Osteoblast (primary cell): ENCODE data around the gene ACTR2. TPM values are rescaled to one million over a fixed set of nuclear protein-coding genes. Genes with fewer than 3 reads are reported as not detected.
"Not testable (repeated sequence)": the region's sequence is repeated elsewhere in the genome, so short reads cannot be mapped to it uniquely, and the experiment has no call there.

Experiments
- DNase-seq: peaks from one replicate; pipeline ENCODE4 v3.0.0; 2011; ENCODE audit warnings: low spot score, mixed read lengths; ENCODE audit not compliant: insufficient read length; ENCODE audit errors: missing footprints
- H2AFZ ChIP-seq: 2 replicates; pipeline ENCODE4 v1.6.0; 2011; ENCODE audit warnings: mild to moderate bottlenecking, low read length
- H3K27ac ChIP-seq: 2 replicates; pipeline ENCODE4 v1.5.1; 2011; ENCODE audit warnings: mild to moderate bottlenecking, low read depth, low read length, moderate library complexity
- H3K27me3 ChIP-seq: 2 replicates; pipeline ENCODE4 v1.6.0; 2012; ENCODE audit warnings: mild to moderate bottlenecking, control low read depth, inconsistent platforms, low read length, moderate library complexity; ENCODE audit not compliant: insufficient read depth
- H3K36me3 ChIP-seq: 2 replicates; pipeline ENCODE4 v1.5.1; 2011; ENCODE audit warnings: mild to moderate bottlenecking, low read length, control low read depth, moderate library complexity; ENCODE audit not compliant: insufficient read depth
- H3K4me1 ChIP-seq: 2 replicates; pipeline ENCODE4 v1.5.1; 2011; ENCODE audit warnings: mild to moderate bottlenecking, low read length, control low read depth, moderate library complexity; ENCODE audit not compliant: insufficient read depth
- H3K4me2 ChIP-seq: 2 replicates; pipeline ENCODE4 v1.6.0; 2011; ENCODE audit warnings: mild to moderate bottlenecking, low read length; ENCODE audit not compliant: insufficient read depth
- H3K4me3 ChIP-seq: fragments of 200-600 bp; sonication (generic); 3 replicates; pipeline ENCODE4 v1.5.1; 2012; ENCODE audit warnings: mild to moderate bottlenecking, low read length, inconsistent platforms; ENCODE audit not compliant: insufficient read depth
- H3K79me2 ChIP-seq: 2 replicates; pipeline ENCODE4 v1.6.0; 2012; ENCODE audit warnings: mild to moderate bottlenecking, low read length, control low read depth, inconsistent platforms; ENCODE audit not compliant: insufficient read depth
- H3K9me3 ChIP-seq: 2 replicates; pipeline ENCODE4 v1.5.1; 2011; ENCODE audit warnings: low read depth, low read length, control low read depth
- H4K20me1 ChIP-seq: 2 replicates; pipeline ENCODE4 v1.6.0; 2012; ENCODE audit warnings: mild to moderate bottlenecking, low read length, control low read depth; ENCODE audit not compliant: insufficient read depth
- CTCF ChIP-seq: IDR thresholded peaks from 2 replicates; pipeline ENCODE4 v1.5.1; 2011; ENCODE audit warnings: mild to moderate bottlenecking, low read depth, low read length, moderate library complexity; ENCODE audit errors: extremely low read depth
- total RNA-seq: library from RNA; depleted of rRNA; stranded (reverse); fragments of >200 nt; gene quantifications from 2 replicates; pipeline ENCODE4 v1.2.3, GENCODE V29; 2012

Gene ACTR2
- total RNA-seq, 1 donor: 110 TPM

DNA sequence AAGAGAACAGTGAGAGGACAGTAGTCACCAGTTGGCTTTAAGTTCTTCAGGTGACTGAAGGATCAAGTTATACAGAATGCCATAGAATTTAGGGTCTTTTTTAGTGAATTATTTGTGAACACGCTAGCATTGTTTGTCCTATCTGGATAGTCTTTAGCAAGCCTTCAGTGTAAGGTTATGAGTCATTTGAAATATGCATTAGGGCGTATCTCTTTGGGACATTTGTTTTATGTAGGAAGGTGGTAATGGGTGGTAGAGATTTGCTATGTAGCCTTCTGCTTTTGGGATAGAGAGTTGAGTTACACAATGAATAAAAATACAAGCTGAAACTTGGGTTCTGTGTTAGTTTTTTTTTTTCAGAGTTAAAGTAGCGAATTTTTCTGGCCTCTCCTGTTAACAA is 13.0 kb downstream of the ACTR2 start:
- no peak for TF ChIP-seq CTCF
- Histone ChIP-seq H3K4me3 (no peak overlapping the region), H3K27ac (no peak overlapping the region), H3K36me3 (peaks cover 44% of the 10 kb centered on the region), H3K79me2 (peaks cover 100% of the 10 kb centered on the region), H4K20me1 (peaks cover 59% of the 10 kb centered on the region), H3K4me2 (no peak overlapping the region), H3K9me3 (no peaks in the 10 kb centered on the region), H3K4me1 (no peaks in the 10 kb centered on the region), H3K27me3 (no peaks in the 10 kb centered on the region), H2AFZ (no peak overlapping the region)
- no peak for DNase-seq

DNA sequence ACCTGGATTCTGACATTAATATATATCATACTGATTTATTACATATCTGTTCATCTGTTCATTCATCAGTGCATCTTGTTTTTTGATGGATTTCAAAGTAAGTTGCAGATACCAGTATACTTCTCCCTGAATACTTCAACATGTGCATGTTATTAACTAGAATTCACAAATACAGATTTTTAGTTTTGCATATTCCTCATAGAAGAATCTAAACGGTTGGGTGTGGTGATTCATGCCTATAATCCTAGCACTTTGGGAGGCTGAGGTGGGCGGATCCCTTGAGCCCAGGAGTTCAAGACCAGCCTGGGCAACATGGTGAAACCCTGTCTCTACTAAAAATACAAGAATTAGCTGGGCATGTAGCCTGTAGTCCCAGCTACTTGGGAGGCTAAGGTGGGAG is 16.8 kb downstream of the ACTR2 start:
- DNase-seq: not testable (repeated sequence)

GRCh38 chr2:65252640-65253039 is 25.0 kb downstream of the ACTR2 start:
- no peak for DNase-seq
- Histone ChIP-seq H3K27me3 (no peaks in the 10 kb centered on the region), H3K9me3 (no peaks in the 10 kb centered on the region), H3K4me3 (no peak overlapping the region), H3K4me2 (no peak overlapping the region), H4K20me1 (peaks cover 29% of the 10 kb centered on the region), H3K4me1 (no peaks in the 10 kb centered on the region), H3K79me2 (peaks cover 70% of the 10 kb centered on the region), H3K27ac (no peak overlapping the region), H2AFZ (no peak overlapping the region), H3K36me3 (peaks cover 66% of the 10 kb centered on the region)
- TF ChIP-seq CTCF: no peak

More for the DNA sequence above, 16.8 kb downstream of the ACTR2 start:
- not testable (repeated sequence) for H2AFZ ChIP-seq, H3K9me3 ChIP-seq, H3K27ac ChIP-seq, H3K4me3 ChIP-seq, H3K4me1 ChIP-seq, H3K27me3 ChIP-seq, H3K4me2 ChIP-seq
- H3K36me3 ChIP-seq: peaks cover 65% of the 10 kb centered on the region
- peaks cover 45% of the 10 kb centered on the region for H4K20me1 ChIP-seq
- H3K79me2 ChIP-seq: peaks cover 99% of the 10 kb centered on the region

- Histone ChIP-seq H3K4me2 (no peak overlapping the region), H3K4me1 (no peaks in the 10 kb centered on the region), H3K27ac (no peak overlapping the region), H3K79me2 (peaks cover 73% of the 10 kb centered on the region), H3K4me3 (no peak overlapping the region), H3K27me3 (no peaks in the 10 kb centered on the region), H4K20me1 (peaks cover 38% of the 10 kb centered on the region), H3K36me3 (peaks cover 76% of the 10 kb centered on the region), H3K9me3 (no peaks in the 10 kb centered on the region), H2AFZ (no peak overlapping the region)
- TF ChIP-seq CTCF: no peak
- no peak for DNase-seq
Measured at GRCh38 chr2:65255356-65255755, 27.7 kb downstream of the ACTR2 start.
